Kidney (tissue), 14 donors: ENCODE results near the gene KIDINS220. TPM values are rescaled to one million over a fixed set of nuclear protein-coding genes. Genes with fewer than 3 reads are reported as not detected.

Experiments
- DNase-seq, 5 donors: peaks; one replicate each; pipeline ENCODE4 v3.0.0-alpha.2; 2013 to 2020
- FAIRE-seq: peaks from 2 replicates; lab custom pipeline; 2012; peaks lifted over from hg19 to GRCh38; lab: Jason Lieb, UNC
- H3K27ac ChIP-seq, 2 donors: one replicate each; pipeline ENCODE4 v1.7.0; 2013; ENCODE audit warnings: low read depth in 2 of 2, low read length in 2 of 2, inconsistent platforms in 1 of 2
- H3K27me3 ChIP-seq: one replicate; pipeline ENCODE4 v1.7.1; 2013; ENCODE audit warnings: low read length, inconsistent platforms; ENCODE audit not compliant: control insufficient read depth, insufficient read depth
- H3K36me3 ChIP-seq, 3 donors: one replicate each; pipeline versions ENCODE4 v1.7.0 to v1.7.1; 2013; ENCODE audit warnings: low read length in 3 of 3, control low read depth in 1 of 3, inconsistent platforms in 1 of 3; ENCODE audit not compliant: insufficient read depth in 3 of 3, control insufficient read depth in 2 of 3
- H3K4me1 ChIP-seq, 3 donors: one replicate each; pipeline versions ENCODE4 v1.7.0 to v1.7.1; 2013; ENCODE audit warnings: low read length in 3 of 3, inconsistent platforms in 1 of 3, low read depth in 1 of 3; ENCODE audit not compliant: control insufficient read depth in 2 of 3, insufficient read depth in 2 of 3
- H3K4me3 ChIP-seq, 3 donors: one replicate each; pipeline versions ENCODE4 v1.7.0 to v1.8.1; 2013; ENCODE audit warnings: low read length in 3 of 3, control low read depth in 1 of 3, inconsistent platforms in 1 of 3
- H3K9ac ChIP-seq, 3 donors: one replicate each; pipeline versions ENCODE4 v1.7.0 to v1.7.1; 2013; ENCODE audit warnings: low read length in 3 of 3, control low read depth in 1 of 3, inconsistent platforms in 1 of 3
- H3K9me3 ChIP-seq, 3 donors: one replicate each; pipeline versions ENCODE4 v1.7.0 to v1.7.1; 2013; ENCODE audit warnings: low read length in 3 of 3, control low read depth in 1 of 3, inconsistent platforms in 1 of 3; ENCODE audit not compliant: control insufficient read depth in 2 of 3, insufficient read depth in 1 of 3
- CTCF ChIP-seq: IDR thresholded peaks from 3 replicates; pipeline ENCODE4 v1.5.1; 2012; ENCODE audit warnings: mild to moderate bottlenecking, moderate library complexity, borderline replicate concordance; ENCODE audit not compliant: insufficient read depth; ENCODE audit errors: extremely low read depth
- intact Hi-C: fragments of 100-400 bp; cut with DNase I; formaldehyde crosslinking; loops from one replicate; pipeline ENCODE4 v1.11.1; 2022
- polyA plus RNA-seq: library from polyadenylated mRNA; stranded (reverse); fragments of 350-450 nt; fragmentation: Illumina TruSeq; extraction: RNeasy Lipid Tissue Mini Kit (QIAGEN cat#74804); gene quantifications from one replicate; pipeline ENCODE4 v1.2.3, GENCODE V29; 2014; ENCODE audit warnings: low read depth, low replicate concordance; ENCODE audit not compliant: insufficient read depth
- total RNA-seq: library from RNA; stranded (reverse); fragmentation: NEBNext Ultra II Directional; extraction: Animal tissue kit (Norgen Biotek cat#: 25700); gene quantifications from one replicate; pipeline ENCODE4 v1.2.1, GENCODE V29; 2021
- donor health status: control.
- donor health status: control.
- donor health status: control.
- donor health status: control.
- donor health status: control.
- donor health status: DM: yes; HTN: yes; CAD: no.
- donor health status: Normal renal cell carcinoma (clear cell type).

The KIDINS220 gene
- total and polyA plus RNA-seq, 2 donors from 2014 or later = 12.3 to 56.6 TPM

- no peak overlapping the region for H3K27ac ChIP-seq
Measured at GRCh38 chr2:8790739-8791162, 46.7 kb downstream of the KIDINS220 start.

GRCh38 chr2:8786463-8786862 is 51.0 kb downstream of the KIDINS220 start:
- Histone ChIP-seq H3K9me3 (no peaks in the 10 kb centered on the region), H3K9ac (no peak overlapping the region), H3K4me3 (no peak overlapping the region), H3K36me3 (peaks cover 4 to 25% (median 11%) of the 10 kb centered on the region in 3 donors), H3K27me3 (no peaks in the 10 kb centered on the region), H3K4me1 (no peaks in the 10 kb centered on the region), H3K27ac (no peak overlapping the region)
- no peak for TF ChIP-seq CTCF
- DNase-seq (no peak), FAIRE-seq (no peak)
- intact Hi-C loops = no loop called here

More at GRCh38 chr2:8790739-8791162, 46.7 kb downstream of the KIDINS220 start:
- no peaks in the 10 kb centered on the region for H3K4me1 ChIP-seq
- no peak for DNase-seq
- no peak for FAIRE-seq
- H3K36me3 ChIP-seq = peaks cover 3 to 33% (median 4%) of the 10 kb centered on the region in 3 donors
- intact Hi-C loops = no loop called here
- no peak overlapping the region for H3K9ac ChIP-seq
- TF ChIP-seq CTCF = no peak
- H3K4me3 ChIP-seq = no peak overlapping the region
- H3K27me3 ChIP-seq = no peaks in the 10 kb centered on the region
- no peaks in the 10 kb centered on the region for H3K9me3 ChIP-seq

- no peak overlapping the region for H3K9ac ChIP-seq
- no peak for TF ChIP-seq CTCF
- H3K27me3 ChIP-seq = no peaks in the 10 kb centered on the region
- FAIRE-seq = no peak
- H3K4me1 ChIP-seq = no peaks in the 10 kb centered on the region
- H3K36me3 ChIP-seq = peaks cover 7 to 39% (median 29%) of the 10 kb centered on the region in 3 donors
- no peak overlapping the region for H3K27ac ChIP-seq
- no peak overlapping the region for H3K4me3 ChIP-seq
- intact Hi-C loops = no loop called here
- H3K9me3 ChIP-seq = no peaks in the 10 kb centered on the region
- no peak for DNase-seq
Measured at GRCh38 chr2:8779795-8780671, 57.4 kb downstream of the KIDINS220 start.
